Measurements from ENCODE around the gene CRYGA.

DNA sequence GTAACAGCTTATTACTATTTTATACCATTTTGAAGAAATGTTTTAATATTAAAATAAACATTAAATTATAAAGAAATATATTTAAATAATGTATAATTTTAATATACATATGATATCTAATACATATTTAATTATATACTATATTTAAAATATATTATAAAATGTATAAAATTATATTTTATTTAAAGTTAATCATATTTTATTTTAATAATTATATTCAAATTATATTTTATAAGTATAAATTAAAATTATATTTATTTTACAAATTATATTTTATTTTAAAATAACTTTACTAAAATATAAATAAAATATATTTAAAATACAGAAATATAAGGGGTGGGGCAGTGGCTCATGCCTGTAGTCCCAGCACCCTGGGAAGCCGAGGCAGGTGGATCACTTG, 41.1 kb downstream of the CRYGA start:
- TF ChIP-seq, protein P1, sequence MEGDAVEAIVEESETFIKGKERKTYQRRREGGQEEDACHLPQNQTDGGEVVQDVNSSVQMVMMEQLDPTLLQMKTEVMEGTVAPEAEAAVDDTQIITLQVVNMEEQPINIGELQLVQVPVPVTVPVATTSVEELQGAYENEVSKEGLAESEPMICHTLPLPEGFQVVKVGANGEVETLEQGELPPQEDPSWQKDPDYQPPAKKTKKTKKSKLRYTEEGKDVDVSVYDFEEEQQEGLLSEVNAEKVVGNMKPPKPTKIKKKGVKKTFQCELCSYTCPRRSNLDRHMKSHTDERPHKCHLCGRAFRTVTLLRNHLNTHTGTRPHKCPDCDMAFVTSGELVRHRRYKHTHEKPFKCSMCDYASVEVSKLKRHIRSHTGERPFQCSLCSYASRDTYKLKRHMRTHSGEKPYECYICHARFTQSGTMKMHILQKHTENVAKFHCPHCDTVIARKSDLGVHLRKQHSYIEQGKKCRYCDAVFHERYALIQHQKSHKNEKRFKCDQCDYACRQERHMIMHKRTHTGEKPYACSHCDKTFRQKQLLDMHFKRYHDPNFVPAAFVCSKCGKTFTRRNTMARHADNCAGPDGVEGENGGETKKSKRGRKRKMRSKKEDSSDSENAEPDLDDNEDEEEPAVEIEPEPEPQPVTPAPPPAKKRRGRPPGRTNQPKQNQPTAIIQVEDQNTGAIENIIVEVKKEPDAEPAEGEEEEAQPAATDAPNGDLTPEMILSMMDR (IDR thresholded peaks at IDR 0.05; ENCODE audit: low read depth, low read length): no peak
- TF ChIP-seq EZH2phosphoT487 (IDR thresholded peaks at IDR 0.05; ENCODE audit: low read depth): no peak

Data from OCI-LY3 (cell line).